ENCODE measurements around the gene NBDY. TPM values are rescaled to one million over a fixed set of nuclear protein-coding genes. Genes with fewer than 3 reads are reported as not detected.

NBDY gene
- total RNA-seq, 1 donor from 2014 or later = 90.1 TPM

GRCh38 chrX:56800801-56801200 lies 71.8 kb downstream of the NBDY start:
- no peak for DNase-seq (ENCODE audit: low spot score)
- no peak overlapping the region for H3K4me3 Mint-ChIP-seq (ENCODE audit: unreplicated experiment)
- peaks cover 5% of the 10 kb centered on the region for H3K27me3 Mint-ChIP-seq (ENCODE audit: unreplicated experiment)
- no peak for TF ChIP-seq CTCF (IDR thresholded peaks at IDR 0.05; ENCODE audit: unreplicated experiment)
- H3K4me1 Mint-ChIP-seq (ENCODE audit: unreplicated experiment) = peaks cover 42% of the 10 kb centered on the region
- peaks cover 15% of the 10 kb centered on the region for H3K36me3 Mint-ChIP-seq (ENCODE audit: low read depth, unreplicated experiment)
- H3K9me3 Mint-ChIP-seq (ENCODE audit: unreplicated experiment) = no peaks in the 10 kb centered on the region
- H3K27ac Mint-ChIP-seq (ENCODE audit: unreplicated experiment) = no peak overlapping the region

GRCh38 chrX:56802428-56802827 lies 73.4 kb downstream of the NBDY start:
- H3K4me1 Mint-ChIP-seq (ENCODE audit: unreplicated experiment) = peaks cover 27% of the 10 kb centered on the region
- no peak for TF ChIP-seq CTCF (IDR thresholded peaks at IDR 0.05; ENCODE audit: unreplicated experiment)
- H3K27ac Mint-ChIP-seq (ENCODE audit: unreplicated experiment) = no peak overlapping the region
- H3K27me3 Mint-ChIP-seq (ENCODE audit: unreplicated experiment) = peaks cover 5% of the 10 kb centered on the region
- DNase-seq (ENCODE audit: low spot score) = no peak
- H3K36me3 Mint-ChIP-seq (ENCODE audit: low read depth, unreplicated experiment) = peaks cover 15% of the 10 kb centered on the region
- no peak overlapping the region for H3K4me3 Mint-ChIP-seq (ENCODE audit: unreplicated experiment)
- no peaks in the 10 kb centered on the region for H3K9me3 Mint-ChIP-seq (ENCODE audit: unreplicated experiment)

- peak; percentile 34 for DNase-seq (ENCODE audit: low spot score)
Observed at GRCh38 chrX:56802921-56803849, 74.1 kb downstream of the NBDY start.

GRCh38 chrX:56803850-56804681 lies 75.0 kb downstream of the NBDY start:
- H3K4me3 Mint-ChIP-seq (ENCODE audit: unreplicated experiment) = no peak overlapping the region
- TF ChIP-seq CTCF (IDR thresholded peaks at IDR 0.05; ENCODE audit: unreplicated experiment) = no peak
- no peaks in the 10 kb centered on the region for H3K9me3 Mint-ChIP-seq (ENCODE audit: unreplicated experiment)
- no peak for DNase-seq (ENCODE audit: low spot score)
- H3K4me1 Mint-ChIP-seq (ENCODE audit: unreplicated experiment) = peaks cover 24% of the 10 kb centered on the region
- no peak overlapping the region for H3K27ac Mint-ChIP-seq (ENCODE audit: unreplicated experiment)
- H3K36me3 Mint-ChIP-seq (ENCODE audit: low read depth, unreplicated experiment) = peaks cover 15% of the 10 kb centered on the region
- peaks cover 5% of the 10 kb centered on the region for H3K27me3 Mint-ChIP-seq (ENCODE audit: unreplicated experiment)

More at GRCh38 chrX:56802921-56803849, 74.1 kb downstream of the NBDY start:
- H3K9me3 Mint-ChIP-seq (ENCODE audit: unreplicated experiment) = no peaks in the 10 kb centered on the region
- peaks cover 15% of the 10 kb centered on the region for H3K36me3 Mint-ChIP-seq (ENCODE audit: low read depth, unreplicated experiment)
- H3K27ac Mint-ChIP-seq (ENCODE audit: unreplicated experiment) = no peak overlapping the region
- H3K27me3 Mint-ChIP-seq (ENCODE audit: unreplicated experiment) = peaks cover 5% of the 10 kb centered on the region
- no peak overlapping the region for H3K4me3 Mint-ChIP-seq (ENCODE audit: unreplicated experiment)
- TF ChIP-seq CTCF (IDR thresholded peaks at IDR 0.05; ENCODE audit: unreplicated experiment) = no peak
- H3K4me1 Mint-ChIP-seq (ENCODE audit: unreplicated experiment) = peaks cover 24% of the 10 kb centered on the region
